Stomach (tissue), 4 donors: Measurements from ENCODE around the gene WFDC1.

Experiments used
- CTCF ChIP-seq, 7 experiments: fragments of 450-650 bp in 4 of 7; fragments of 200-600 bp in 3 of 7; sonication (generic) in 3 of 7; IDR thresholded peaks; one replicate each; pipeline ENCODE4 v1.5.1; 2016 to 2019; ENCODE audit warnings: antibody characterized with exemption in 7 of 7, control low read depth in 2 of 7, mild to moderate bottlenecking in 1 of 7
- POLR2A ChIP-seq, 4 donors: fragments of 450-650 bp; IDR thresholded peaks; one replicate each; pipeline ENCODE4 v1.6.1; 2016; ENCODE audit warnings: antibody characterized with exemption in 4 of 4, control low read depth in 2 of 4, mild to moderate bottlenecking in 1 of 4, moderate library complexity in 1 of 4
- POLR2AphosphoS5 ChIP-seq, 3 donors: sonication (generic); formaldehyde crosslinking; IDR thresholded peaks; one replicate each; pipeline ENCODE4 v1.6.1; 2016; ENCODE audit warnings: antibody characterized with exemption in 3 of 3

- no peak for TF ChIP-seq CTCF (IDR thresholded peaks at IDR 0.05)
- no peak for TF ChIP-seq POLR2A (IDR thresholded peaks at IDR 0.05)
- TF ChIP-seq POLR2AphosphoS5 (IDR thresholded peaks at IDR 0.05), result no peak
Observed at GRCh38 chr16:84350685-84351400, 56.2 kb downstream of the WFDC1 start.
